K562 (cell line): ENCODE measurements around the gene MICU2.
A peak's percentile ranks its signal among the peaks of the same experiment; 100 is the strongest.

Source experiments
- BHLHE40 ChIP-seq: IDR thresholded peaks from 2 replicates; pipeline ENCODE4 v1.6.1; 2011; ENCODE audit warnings: low read length, improper control_type of control experiment
- CTBP1 ChIP-seq: fragments of 450-650 bp; IDR thresholded peaks from 2 replicates; pipeline ENCODE4 v1.6.1; 2016; ENCODE audit warnings: borderline replicate concordance
- CTCF ChIP-seq, 3 experiments: IDR thresholded peaks in 2 of 3; conservative IDR thresholded peaks in 1 of 3; 2 replicates each; pipeline ENCODE4 v1.5.1; 2011 to 2012; ENCODE audit warnings: low read length in 3 of 3, mild to moderate bottlenecking in 3 of 3, control low read depth in 2 of 3, improper control_type of control experiment in 1 of 3, inconsistent platforms in 1 of 3, low read depth in 1 of 3, mixed read lengths in 1 of 3, moderate library complexity in 1 of 3; ENCODE audit not compliant: insufficient read depth in 2 of 3
- NCOA6 ChIP-seq: fragments of 450-650 bp; IDR thresholded peaks from 2 replicates; pipeline ENCODE4 v1.6.1; 2017; ENCODE audit warnings: mild to moderate bottlenecking
- ZNF277 ChIP-seq: fragments of 250-450 bp; sonication (Bioruptor Pico); IDR thresholded peaks from 2 replicates; pipeline ENCODE4 v1.8.0; 2022; ENCODE audit warnings: inconsistent platforms, mild to moderate bottlenecking, moderate library complexity, borderline replicate concordance

DNA sequence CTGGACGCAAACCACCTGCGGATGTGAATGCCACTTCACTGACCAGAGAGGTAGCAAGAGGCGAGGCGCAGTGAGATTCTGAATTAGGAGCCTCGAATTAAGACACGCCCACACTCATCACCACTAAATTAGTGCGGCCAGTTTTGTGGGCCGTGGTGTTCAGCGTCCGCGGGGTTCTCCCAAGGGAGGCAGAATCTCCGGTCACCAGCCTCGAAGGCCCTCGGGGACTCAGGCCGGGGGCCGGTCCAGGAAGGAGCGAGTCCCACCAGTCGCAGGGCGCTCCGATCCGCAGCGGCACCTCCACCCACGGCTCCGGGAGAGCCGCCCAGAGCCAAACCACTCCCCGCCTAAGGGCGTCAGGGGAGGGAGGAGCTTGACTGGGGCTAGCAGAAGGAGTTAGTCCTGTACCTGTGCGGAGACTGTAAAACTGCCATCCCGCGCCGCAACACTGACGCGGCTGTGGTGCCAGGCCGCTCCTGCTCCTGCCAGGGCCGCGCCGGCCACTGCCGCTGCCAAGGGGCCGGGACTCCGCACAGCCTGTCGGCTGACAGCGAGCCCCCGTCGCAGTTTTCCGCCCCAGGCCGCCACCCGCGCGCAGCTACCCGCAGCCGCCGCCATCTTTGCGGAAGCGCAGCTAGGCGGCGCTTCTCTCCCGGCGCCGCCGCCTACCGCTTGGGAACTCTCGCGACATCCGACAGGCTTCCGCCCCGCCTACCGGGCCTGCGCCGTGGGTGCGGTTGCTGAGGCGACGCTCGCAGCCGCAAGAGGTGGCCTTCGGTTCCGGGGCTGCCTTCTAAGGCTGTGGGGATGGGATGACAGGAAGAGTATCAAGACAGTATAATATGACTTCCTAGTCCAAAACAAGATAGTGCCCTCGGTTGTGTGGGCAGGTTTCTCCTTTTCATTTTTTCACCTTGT is at the start of gene MICU2:
- TF ChIP-seq CTCF (IDR thresholded peaks at IDR 0.05 in 2 of 3, conservative IDR thresholded peaks at IDR 0.05 in 1 of 3; ENCODE audit: insufficient read depth in 2 of 3, low read depth in 1 of 3, low read length in 3 of 3) = peak in 1 of 3 experiments; percentile 9; a peak in 1 of 6 replicates
- TF ChIP-seq NCOA6 = no peak
- TF ChIP-seq CTBP1 = peak; percentile 92
- no peak for TF ChIP-seq BHLHE40
- no peak for TF ChIP-seq ZNF277 (CRISPR knock-in tag)
